ENCODE data around the gene FES. TPM values are rescaled to one million over a fixed set of nuclear protein-coding genes. Genes with fewer than 3 reads are reported as not detected.

FES gene
- 0.11 and 0.85 TPM in 2 replicates for total RNA-seq (2014; rRNA removed; shearing (Covaris generic))

GRCh38 chr15:90883976-90884718 is at the start of gene FES:
Gene FES, plus strand, starts transcription at chr15:90884504. Its CDS starts 542 bp downstream, at chr15:90885046.

GRCh38 chr15:90868261-90868689 is 16.0 kb upstream of the FES start, which contains the start of gene FURIN:
Gene FURIN, plus strand, starts transcription at chr15:90868588. Its CDS starts 7,153 bp downstream, at chr15:90875741.

GRCh38 chr15:90902840-90903732 is 18.8 kb downstream of the FES start, which contains the start of gene MAN2A2:
Gene MAN2A2, plus strand, starts transcription at chr15:90903302. Its CDS starts 906 bp downstream, at chr15:90904208.

GRCh38 chr15:90931828-90932659 is 47.7 kb downstream of the FES start, which contains the start of gene HDDC3:
Gene HDDC3, minus strand, starts transcription at chr15:90932549. Its CDS starts 9 bp downstream, at chr15:90932540.

GRCh38 chr15:90934949-90935751 is 50.8 kb downstream of the FES start, which contains the start of gene UNC45A:
Gene UNC45A, plus strand, starts transcription at chr15:90935285. Its CDS starts 40 bp downstream, at chr15:90935325.

Small RNA genes within 50 kb of the gene (small RNA-seq; reads per million reads assigned to genes)
- gene RN7SL363P = not detected

Other genes starting within 250 kb of the FES start
- 16.1 and 16.9 TPM in 2 replicates for gene BLM, start 167.2 kb upstream of the FES start, total RNA-seq (2014; rRNA removed; shearing (Covaris generic))
- gene FURIN, start 15.9 kb upstream of the FES start, total RNA-seq (2014; rRNA removed; shearing (Covaris generic)) = 43.5 and 50.5 TPM in 2 replicates
- gene MAN2A2, start 18.8 kb downstream of the FES start, total RNA-seq (2014; rRNA removed; shearing (Covaris generic)) = 19.2 and 32.7 TPM in 2 replicates
- gene HDDC3, start 48.0 kb downstream of the FES start, total RNA-seq (2014; rRNA removed; shearing (Covaris generic)) = 30.9 and 34.6 TPM in 2 replicates
- 48.8 and 56.6 TPM in 2 replicates for gene UNC45A, start 50.8 kb downstream of the FES start, total RNA-seq (2014; rRNA removed; shearing (Covaris generic))
- 30.9 and 41.7 TPM in 2 replicates for gene RCCD1, start 70.4 kb downstream of the FES start, total RNA-seq (2014; rRNA removed; shearing (Covaris generic))
- 395 and 402 TPM in 2 replicates for gene PRC1, start 110.0 kb downstream of the FES start, total RNA-seq (2014; rRNA removed; shearing (Covaris generic))
- 18.5 and 19.1 TPM in 2 replicates for gene VPS33B, start 138.1 kb downstream of the FES start, total RNA-seq (2014; rRNA removed; shearing (Covaris generic))
- gene SV2B, start 215.8 kb downstream of the FES start, total RNA-seq (2014; rRNA removed; shearing (Covaris generic)) = 0.08 TPM in 1 of 2 replicates, not detected in the other